Stimulated activated CD4-positive, alpha-beta T cell treated with anti-CD3 and anti-CD28 coated beads, TNF-alpha, amount 100 ng/mL, for 4 hours (primary cell): ENCODE results near the gene TRNAU1AP.
"Not testable (repeated sequence)": the region's sequence is repeated elsewhere in the genome, so short reads cannot be mapped to it uniquely, and the experiment has no call there.

Experiments used
- DNase-seq, 3 experiments: peaks; one replicate each; pipeline ENCODE4 v3.0.0-alpha.2; 2020; ENCODE audit warnings: low read depth in 3 of 3

Gene TRNAU1AP

GRCh38 chr1:28577052-28577678, 24.3 kb downstream of the TRNAU1AP start:
- DNase-seq = peak in 1 of 3 experiments; percentile 18

- DNase-seq = no peak
Measured at GRCh38 chr1:28577738-28578536, 25.1 kb downstream of the TRNAU1AP start.

DNA sequence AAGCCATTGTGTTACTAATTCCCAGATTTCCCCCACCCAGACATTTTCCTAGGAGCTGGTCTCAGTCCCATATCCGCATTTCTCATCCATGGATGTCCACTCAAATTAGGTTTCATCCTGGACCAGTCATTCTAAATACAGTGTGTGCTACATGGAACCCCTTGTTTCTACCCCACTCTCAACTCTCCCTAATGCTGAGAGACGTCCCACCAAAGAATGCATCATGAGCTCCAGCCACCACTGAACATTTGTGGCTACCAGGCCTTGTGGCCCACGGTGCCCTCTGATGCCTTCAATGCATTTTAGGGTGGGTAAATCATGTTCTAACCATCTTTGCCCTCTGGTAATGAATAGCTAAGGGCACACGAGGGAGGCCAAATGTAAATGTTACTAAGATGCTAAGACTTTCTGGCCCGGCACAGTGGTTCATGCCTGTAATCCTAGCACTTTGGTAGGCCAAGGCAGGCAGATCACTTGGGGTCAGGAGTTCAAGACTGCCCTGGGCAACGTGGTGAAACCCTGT, 25.9 kb downstream of the TRNAU1AP start:
- DNase-seq = no peak

DNA sequence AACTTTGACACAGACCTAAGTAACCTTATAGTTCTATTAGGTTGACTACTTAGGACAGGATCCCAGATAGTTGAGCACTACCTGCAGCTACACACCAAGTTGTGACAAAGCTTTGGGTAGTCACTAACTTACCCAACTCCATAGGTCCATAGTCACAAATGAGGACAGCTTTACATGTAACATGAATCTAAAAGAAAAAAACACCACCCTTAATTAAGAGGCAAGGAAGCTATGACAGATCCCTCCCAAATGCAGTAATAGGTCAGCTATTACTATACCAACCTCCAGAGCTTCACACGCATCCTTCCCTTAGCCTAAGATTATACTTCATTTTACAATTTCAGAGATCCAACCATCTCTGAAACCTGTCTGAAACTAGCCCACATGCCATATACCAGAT, 26.5 kb downstream of the TRNAU1AP start:
- no peak for DNase-seq

GRCh38 chr1:28580722-28581530, 28.0 kb downstream of the TRNAU1AP start:
- peak; percentile 41 to 52 (median 47) for DNase-seq

GRCh38 chr1:28581531-28582247, 28.8 kb downstream of the TRNAU1AP start:
- DNase-seq = peak; percentile 87 to 91 (median 88)

GRCh38 chr1:28582248-28582615, 29.3 kb downstream of the TRNAU1AP start:
- DNase-seq = no peak

- DNase-seq = not testable (repeated sequence)
Measured at GRCh38 chr1:28586585-28587391, 33.9 kb downstream of the TRNAU1AP start.

GRCh38 chr1:28591708-28592320, 38.9 kb downstream of the TRNAU1AP start, which contains the start of gene RAB42:
Gene RAB42 (plus strand): TSS chr1:28592265. CDS start chr1:28592512, 247 bp downstream.
- DNase-seq = no peak

DNA sequence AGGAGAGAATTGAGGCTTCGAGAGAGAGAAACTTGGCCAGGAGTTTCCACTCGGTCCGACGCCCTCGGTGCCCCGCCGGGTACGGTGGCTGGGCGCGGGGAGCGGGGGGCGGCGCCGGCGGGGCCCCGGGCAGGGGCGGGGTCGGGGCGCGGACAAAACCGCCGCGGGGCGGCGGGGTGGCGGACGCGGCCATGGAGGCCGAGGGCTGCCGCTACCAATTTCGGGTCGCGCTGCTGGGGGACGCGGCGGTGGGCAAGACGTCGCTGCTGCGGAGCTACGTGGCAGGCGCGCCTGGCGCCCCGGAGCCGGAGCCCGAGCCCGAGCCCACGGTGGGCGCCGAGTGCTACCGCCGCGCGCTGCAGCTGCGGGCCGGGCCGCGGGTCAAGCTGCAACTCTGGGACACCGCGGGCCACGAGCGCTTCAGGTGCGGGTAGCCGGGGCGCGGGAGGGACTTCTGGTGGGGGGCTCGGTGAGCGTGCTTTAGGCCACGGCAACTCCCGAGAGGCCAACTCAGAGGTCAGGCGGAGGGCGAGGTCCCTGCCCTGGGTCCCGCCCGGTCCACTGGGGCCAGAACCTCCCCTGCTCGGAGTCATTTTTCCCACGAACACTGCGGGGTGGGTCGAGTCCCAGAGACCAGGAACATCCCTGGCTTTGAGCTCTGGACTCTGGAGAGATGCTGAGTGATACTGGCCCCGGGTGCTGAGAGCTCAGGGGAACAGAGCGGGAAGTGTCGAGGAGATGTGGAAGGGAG, 39.6 kb downstream of the TRNAU1AP start:
- no peak for DNase-seq

DNA sequence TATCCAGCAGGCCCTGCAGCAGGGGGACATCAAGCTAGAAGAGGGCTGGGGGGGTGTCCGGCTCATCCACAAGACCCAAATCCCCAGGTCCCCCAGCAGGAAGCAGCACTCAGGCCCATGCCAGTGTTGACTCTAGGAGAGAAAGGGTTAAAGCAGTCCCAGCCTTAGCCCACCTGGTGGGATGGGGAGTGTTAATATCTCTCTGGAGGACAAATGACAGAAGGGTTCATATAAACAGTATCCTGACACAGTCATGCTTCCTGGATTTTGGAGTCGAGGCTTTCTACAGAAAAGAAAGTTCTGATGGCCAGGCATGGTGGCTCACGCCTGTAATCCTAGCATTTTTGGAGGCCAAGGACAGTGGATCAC, 41.1 kb downstream of the TRNAU1AP start:
- not testable (repeated sequence) for DNase-seq

GRCh38 chr1:28594686-28595411, 42.0 kb downstream of the TRNAU1AP start:
- not testable (repeated sequence) for DNase-seq

DNA sequence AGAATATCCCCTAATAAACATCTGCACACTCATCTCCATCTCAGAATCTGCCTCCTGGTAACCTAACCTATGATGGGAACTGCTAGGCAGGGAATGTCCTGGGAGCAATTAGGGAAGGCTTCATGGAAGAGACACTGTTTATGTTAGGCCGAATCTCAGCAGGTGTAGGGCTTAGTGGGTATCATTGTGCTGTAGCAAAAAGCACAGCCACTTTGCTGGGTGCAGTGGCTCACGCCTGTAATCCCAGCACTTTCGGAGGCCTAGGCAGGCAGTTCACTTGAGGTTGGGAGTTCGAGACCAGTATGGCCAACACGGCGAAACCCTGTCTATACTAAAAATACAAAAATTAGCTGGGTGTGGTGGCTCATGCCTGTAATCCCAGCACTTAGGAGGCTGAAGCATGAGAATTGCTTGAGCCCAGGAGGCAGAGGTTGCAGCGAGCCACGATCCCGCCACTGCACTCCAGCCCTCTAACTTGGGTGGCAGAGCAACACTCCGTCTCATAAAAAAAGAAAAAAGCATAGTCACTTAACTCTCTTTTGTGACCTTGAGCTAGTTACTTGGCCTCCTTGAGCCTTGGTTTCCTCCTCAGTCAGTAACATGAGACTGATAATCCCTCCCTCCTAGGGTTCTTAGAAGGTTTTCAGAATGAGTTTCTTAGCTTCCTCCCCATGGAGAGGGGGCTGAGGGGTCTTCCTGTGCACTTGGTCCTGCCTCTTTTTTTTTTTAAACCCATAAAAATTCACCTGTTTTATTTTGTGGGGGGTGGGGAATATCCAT, 42.7 kb downstream of the TRNAU1AP start:
- no peak for DNase-seq

DNA sequence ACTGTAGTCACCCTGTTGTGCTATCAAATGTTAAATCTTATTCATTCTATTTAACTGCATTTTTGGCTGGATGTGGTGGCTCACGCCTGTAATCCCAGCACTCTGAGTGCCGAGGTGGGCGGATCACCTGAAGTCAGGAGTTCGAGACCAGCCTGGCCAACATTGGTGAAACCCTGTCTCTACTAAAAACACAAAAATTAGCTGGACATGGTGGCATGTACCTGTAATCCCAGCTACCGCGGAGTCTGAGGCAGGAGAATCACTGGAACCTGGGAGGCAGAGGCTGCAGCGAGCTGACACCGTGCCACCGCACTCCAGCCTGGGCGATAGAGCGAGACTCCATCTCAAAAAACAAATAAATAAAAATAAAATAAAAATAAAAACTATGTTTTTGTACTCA, 43.4 kb downstream of the TRNAU1AP start:
- DNase-seq = not testable (repeated sequence)

GRCh38 chr1:28601696-28602095, 48.8 kb downstream of the TRNAU1AP start:
- DNase-seq = no peak

DNA sequence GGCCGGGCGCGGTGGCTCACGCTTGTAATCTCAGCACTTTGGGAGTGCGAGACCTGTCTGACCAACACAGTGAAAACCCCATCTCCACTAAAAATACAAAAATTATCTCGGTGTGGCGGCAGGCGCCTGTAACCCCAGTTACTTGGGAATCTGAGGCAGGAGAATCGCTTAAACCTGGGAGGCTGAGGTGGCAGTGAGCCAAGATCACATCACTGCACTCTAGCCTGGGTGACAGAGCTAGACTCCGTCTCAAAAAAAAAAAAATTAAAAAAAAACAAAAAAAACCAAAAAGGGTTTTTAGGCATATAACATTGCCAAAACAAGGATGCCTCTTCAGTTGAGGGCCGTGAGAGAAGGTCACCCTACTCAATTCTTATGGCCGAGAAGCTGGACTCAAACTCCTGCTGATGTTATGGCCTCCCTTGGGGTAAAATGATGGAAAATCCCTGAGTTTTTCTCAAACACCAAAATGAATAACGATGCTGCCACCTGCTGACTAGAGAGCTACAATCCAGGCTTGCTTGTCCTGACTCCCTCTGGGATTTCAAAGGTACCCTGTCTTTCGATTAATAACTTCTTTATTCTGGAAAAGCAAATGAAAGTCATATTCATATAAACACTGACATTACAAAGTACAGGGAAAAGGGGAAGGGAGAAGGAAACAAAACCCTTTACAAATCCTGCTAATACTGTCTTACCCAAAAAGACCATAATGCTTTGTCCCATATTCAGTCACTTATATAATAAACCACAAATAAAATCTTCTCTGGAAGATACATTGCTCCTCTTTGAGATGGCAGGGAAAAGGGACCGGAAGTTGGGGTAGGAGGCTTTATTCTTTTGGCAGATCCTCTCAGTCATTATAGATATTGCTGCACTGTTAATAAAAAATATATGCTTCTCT, 49.9 kb downstream of the TRNAU1AP start:
- no peak for DNase-seq

GRCh38 chr1:28604411-28604810, 51.5 kb downstream of the TRNAU1AP start:
- no peak for DNase-seq
